NT2/D1 (cell line): ENCODE results near the gene CEP78.

Experiments
- DNase-seq: peaks from one replicate; pipeline ENCODE4 v3.0.0-alpha.2; 2011; ENCODE audit warnings: low read depth, low spot score
- H3K27me3 ChIP-seq: 2 replicates; pipeline ENCODE4 v1.6.0; 2011; ENCODE audit warnings: mild to moderate bottlenecking; ENCODE audit not compliant: insufficient read length, insufficient read depth
- H3K36me3 ChIP-seq: 2 replicates; pipeline ENCODE4 v1.6.1; 2011; ENCODE audit warnings: mild to moderate bottlenecking, low read length, mixed read lengths; ENCODE audit not compliant: insufficient read depth, insufficient read length
- H3K4me1 ChIP-seq: 2 replicates; pipeline ENCODE4 v1.5.1; 2011; ENCODE audit not compliant: insufficient read depth, insufficient read length
- H3K4me3 ChIP-seq: 2 replicates; pipeline ENCODE4 v1.5.1; 2011; ENCODE audit warnings: low read depth; ENCODE audit not compliant: insufficient read length
- H3K9ac ChIP-seq: 2 replicates; pipeline ENCODE4 v1.6.0; 2011; ENCODE audit warnings: low read depth; ENCODE audit not compliant: insufficient read length
- H3K9me3 ChIP-seq: 2 replicates; pipeline ENCODE4 v1.5.1; 2011; ENCODE audit warnings: mild to moderate bottlenecking, low read length; ENCODE audit not compliant: insufficient read depth
- SUZ12 ChIP-seq: IDR thresholded peaks from 2 replicates; pipeline ENCODE4 v1.6.1; 2011; ENCODE audit not compliant: insufficient read length, insufficient read depth; ENCODE audit errors: extremely low read depth
- YY1 ChIP-seq: IDR thresholded peaks from 2 replicates; pipeline ENCODE4 v1.6.1; 2011; ENCODE audit not compliant: insufficient read length, insufficient read depth
- ZNF274 ChIP-seq: IDR thresholded peaks from 2 replicates; pipeline ENCODE4 v1.6.1; 2011; ENCODE audit warnings: mild to moderate bottlenecking, low read depth, low read length

CEP78 gene

DNA sequence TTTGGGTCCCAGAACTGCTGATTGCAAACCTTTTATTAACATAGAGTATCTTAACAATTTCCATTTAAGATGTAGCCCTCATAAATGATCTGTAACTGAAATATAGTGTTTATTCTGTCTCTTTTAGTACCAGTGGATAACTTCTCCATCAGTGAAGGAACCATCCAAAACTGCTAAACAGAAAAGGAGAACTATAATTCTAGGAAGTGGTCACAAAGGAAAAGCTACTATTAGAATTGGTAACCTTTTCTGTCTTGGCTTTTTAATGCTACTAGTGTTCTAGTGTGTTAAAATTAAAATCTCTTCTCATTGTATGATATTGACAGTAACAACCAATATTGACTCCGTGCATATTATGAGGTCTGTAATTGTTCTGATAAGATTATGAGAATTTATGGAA is 12.8 kb downstream of the CEP78 start:
- no peak for DNase-seq
- peaks cover 80% of the 10 kb centered on the region for H3K36me3 ChIP-seq
- TF ChIP-seq ZNF274 (no peak), SUZ12 (no peak), YY1 (no peak)

DNA sequence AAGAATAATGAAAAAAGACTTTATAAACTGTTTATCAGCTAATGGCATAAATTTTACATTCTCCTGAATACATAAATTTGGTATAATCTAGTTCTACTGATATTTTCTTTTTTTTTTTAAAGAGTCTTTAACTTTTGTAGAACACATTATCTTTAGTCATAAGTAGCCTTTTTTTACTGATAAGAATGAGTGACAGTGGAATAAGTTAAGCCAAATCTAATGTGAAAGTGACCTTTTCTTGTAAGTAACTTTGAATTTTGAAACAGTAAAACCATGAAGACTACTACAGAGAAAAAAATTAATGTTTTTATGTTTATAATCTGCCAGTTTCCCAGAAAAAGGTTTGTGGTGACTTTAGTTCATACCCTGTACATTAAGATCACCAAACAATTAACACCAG is 13.7 kb downstream of the CEP78 start:
- Histone ChIP-seq H3K4me1 (no peaks in the 10 kb centered on the region), H3K36me3 (peaks cover 80% of the 10 kb centered on the region), H3K27me3 (no peaks in the 10 kb centered on the region), H3K9me3 (no peaks in the 10 kb centered on the region), H3K9ac (no peak overlapping the region), H3K4me3 (no peak overlapping the region)
- TF ChIP-seq YY1 (no peak), SUZ12 (no peak), ZNF274 (no peak)
- DNase-seq, result no peak

More for the DNA sequence above, 12.8 kb downstream of the CEP78 start:
- Histone ChIP-seq H3K4me1 (no peaks in the 10 kb centered on the region), H3K27me3 (no peaks in the 10 kb centered on the region), H3K4me3 (no peak overlapping the region), H3K9me3 (no peaks in the 10 kb centered on the region), H3K9ac (no peak overlapping the region)

DNA sequence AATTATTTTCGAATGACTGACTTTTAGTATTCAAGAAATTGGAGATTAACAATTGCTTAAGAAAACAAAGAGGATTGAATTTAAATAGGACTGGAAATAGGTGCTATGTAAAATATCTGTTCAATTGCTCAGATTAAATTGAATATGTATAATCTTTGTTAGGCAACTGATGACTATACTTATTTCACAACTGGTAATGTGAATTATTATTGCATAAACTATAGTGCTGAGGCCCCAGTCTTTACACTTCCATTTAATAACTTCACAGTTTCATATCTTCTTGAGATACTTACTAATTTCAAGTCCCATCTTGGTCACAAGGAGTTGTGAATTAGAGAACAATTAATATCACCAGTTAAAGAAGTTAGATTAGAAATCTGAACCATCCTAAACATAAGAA is 16.7 kb downstream of the CEP78 start:
- Histone ChIP-seq H3K4me1 (no peaks in the 10 kb centered on the region), H3K27me3 (no peaks in the 10 kb centered on the region), H3K4me3 (no peak overlapping the region), H3K9ac (no peak overlapping the region), H3K9me3 (no peaks in the 10 kb centered on the region), H3K36me3 (peaks cover 83% of the 10 kb centered on the region)
- no peak for TF ChIP-seq ZNF274
- TF ChIP-seq YY1, result no peak
- no peak for TF ChIP-seq SUZ12
- no peak for DNase-seq

- TF ChIP-seq ZNF274, result no peak
- no peak for TF ChIP-seq SUZ12
- TF ChIP-seq YY1, result no peak
- Histone ChIP-seq H3K27me3 (no peaks in the 10 kb centered on the region), H3K9me3 (no peaks in the 10 kb centered on the region), H3K4me1 (no peaks in the 10 kb centered on the region), H3K36me3 (peaks cover 83% of the 10 kb centered on the region), H3K4me3 (no peak overlapping the region), H3K9ac (no peak overlapping the region)
- no peak for DNase-seq
Measured at GRCh38 chr9:78253285-78253684, 17.4 kb downstream of the CEP78 start.

GRCh38 chr9:78261403-78262001 is 25.6 kb downstream of the CEP78 start:
- H3K27me3 ChIP-seq, result no peaks in the 10 kb centered on the region
- H3K36me3 ChIP-seq, result peaks cover 68% of the 10 kb centered on the region
- no peaks in the 10 kb centered on the region for H3K9me3 ChIP-seq
- H3K4me3 ChIP-seq, result no peak overlapping the region
- no peaks in the 10 kb centered on the region for H3K4me1 ChIP-seq
- no peak overlapping the region for H3K9ac ChIP-seq
- DNase-seq, result no peak
- TF ChIP-seq YY1 (no peak), ZNF274 (no peak), SUZ12 (no peak)

DNA sequence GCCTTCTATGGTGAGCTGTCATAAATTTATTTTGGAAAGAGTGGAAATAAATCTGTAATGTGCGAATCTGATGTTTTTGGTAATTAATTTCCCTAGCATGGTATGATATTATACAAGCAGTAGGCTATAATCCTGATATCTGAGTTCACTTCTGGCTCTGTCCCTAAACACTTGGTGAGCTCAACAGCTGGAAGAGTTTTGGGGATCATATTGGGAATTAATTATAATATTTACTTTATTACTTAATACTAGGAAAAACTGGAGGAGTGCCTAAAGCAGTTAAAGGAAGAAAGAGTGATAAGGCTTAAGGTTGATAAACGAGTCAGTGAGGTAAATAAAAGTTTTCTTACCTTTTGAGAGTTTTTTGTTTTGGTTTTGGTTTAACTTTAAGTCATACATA is 26.8 kb downstream of the CEP78 start:
- no peak overlapping the region for H3K9ac ChIP-seq
- TF ChIP-seq ZNF274 (no peak), YY1 (no peak), SUZ12 (no peak)
- no peak overlapping the region for H3K4me3 ChIP-seq
- H3K27me3 ChIP-seq, result no peaks in the 10 kb centered on the region
- no peak for DNase-seq
- H3K36me3 ChIP-seq, result peaks cover 70% of the 10 kb centered on the region
- no peaks in the 10 kb centered on the region for H3K9me3 ChIP-seq
- H3K4me1 ChIP-seq, result no peaks in the 10 kb centered on the region

DNA sequence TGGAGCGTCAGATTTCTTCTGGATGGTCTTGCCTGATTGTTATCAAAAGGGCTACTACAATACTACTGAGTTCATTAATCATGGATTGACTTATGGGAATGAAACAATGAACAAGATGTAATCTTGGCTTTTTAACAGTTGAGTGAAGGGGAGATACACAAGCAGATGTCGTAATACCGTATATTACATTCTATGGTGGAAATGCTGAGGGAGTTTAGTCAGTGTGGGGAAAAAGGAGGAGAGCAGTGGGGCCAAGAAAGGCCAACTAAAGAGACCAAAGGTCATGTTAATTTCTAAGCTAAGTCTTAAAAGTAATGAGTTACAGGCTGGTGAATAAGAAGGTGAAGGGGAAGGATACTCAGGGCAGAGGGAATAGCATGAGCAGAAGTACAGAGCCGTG is 32.0 kb downstream of the CEP78 start:
- Histone ChIP-seq H3K4me3 (no peak overlapping the region), H3K9ac (no peak overlapping the region), H3K27me3 (no peaks in the 10 kb centered on the region), H3K9me3 (no peaks in the 10 kb centered on the region), H3K4me1 (no peaks in the 10 kb centered on the region), H3K36me3 (peaks cover 94% of the 10 kb centered on the region)
- TF ChIP-seq ZNF274, result no peak
- no peak for DNase-seq
